Neuronal stem cell (in vitro differentiated cells): ENCODE measurements around the gene NT5DC1.

Experiments
- DNase-seq: peaks from one replicate; pipeline ENCODE4 v3.0.0-alpha.2; 2013; ENCODE audit warnings: low spot score
- H2AFZ ChIP-seq: one replicate; pipeline ENCODE4 v1.6.1; 2013; ENCODE audit warnings: mild to moderate bottlenecking, low read length, inconsistent platforms
- H2AK5ac ChIP-seq: 2 replicates; pipeline ENCODE4 v1.6.1; 2013; ENCODE audit warnings: low read depth, mild to moderate bottlenecking, inconsistent platforms, low read length, moderate library complexity, mixed read lengths
- H2BK120ac ChIP-seq: 2 replicates; pipeline ENCODE4 v1.6.1; 2013; ENCODE audit warnings: low read depth, mild to moderate bottlenecking, inconsistent platforms, low read length, moderate library complexity, mixed read lengths
- H2BK12ac ChIP-seq: one replicate; pipeline ENCODE4 v1.6.1; 2013; ENCODE audit warnings: low read length, inconsistent platforms
- H2BK15ac ChIP-seq: 2 replicates; pipeline ENCODE4 v1.6.1; 2013; ENCODE audit warnings: mild to moderate bottlenecking, low read length, inconsistent platforms, mixed read lengths
- H2BK5ac ChIP-seq: one replicate; pipeline ENCODE4 v1.6.1; 2013; ENCODE audit warnings: inconsistent platforms, mild to moderate bottlenecking, low read length, moderate library complexity
- H3K14ac ChIP-seq: one replicate; pipeline ENCODE4 v1.6.1; 2013; ENCODE audit warnings: low read length, inconsistent platforms
- H3K18ac ChIP-seq: 2 replicates; pipeline ENCODE4 v1.6.1; 2013; ENCODE audit warnings: low read length, inconsistent platforms
- H3K23ac ChIP-seq: 2 replicates; pipeline ENCODE4 v1.6.1; 2013; ENCODE audit warnings: low read depth, mild to moderate bottlenecking, mixed read lengths, low read length, inconsistent platforms; ENCODE audit not compliant: poor library complexity
- H3K27ac ChIP-seq: replicated peaks from 3 replicates; pipeline ENCODE4 v1.5.1; 2013; ENCODE audit warnings: low read length, inconsistent platforms
- H3K27me3 ChIP-seq, 3 experiments: 2 replicates each; pipeline ENCODE4 v1.6.1; 2013; ENCODE audit warnings: low read length in 3 of 3, mild to moderate bottlenecking in 2 of 3, inconsistent platforms in 1 of 3, low read depth in 1 of 3, mixed read lengths in 1 of 3, moderate library complexity in 1 of 3; ENCODE audit not compliant: control insufficient read depth in 3 of 3, insufficient read depth in 3 of 3
- H3K36me3 ChIP-seq, 2 donors: replicated peaks in 1 of 2; 2 replicates each; pipeline ENCODE4 v1.6.1; 2013; ENCODE audit warnings: low read length in 2 of 2; ENCODE audit not compliant: control insufficient read depth in 2 of 2, insufficient read depth in 2 of 2
- H3K4ac ChIP-seq: 2 replicates; pipeline ENCODE4 v1.6.1; 2013; ENCODE audit warnings: inconsistent platforms, mild to moderate bottlenecking, low read length, moderate library complexity
- H3K4me1 ChIP-seq, 2 donors: 1 replicate in 1 of 2; 2 replicates in 1 of 2; pipeline ENCODE4 v1.6.1; 2013; ENCODE audit warnings: low read length in 2 of 2, low read depth in 1 of 2; ENCODE audit not compliant: control insufficient read depth in 2 of 2, insufficient read depth in 1 of 2
- H3K4me2 ChIP-seq: one replicate; pipeline ENCODE4 v1.6.1; 2013; ENCODE audit warnings: mild to moderate bottlenecking, low read length, inconsistent platforms; ENCODE audit not compliant: insufficient read depth, poor library complexity, severe bottlenecking
- H3K4me3 ChIP-seq, 2 donors: 2 replicates each; pipeline ENCODE4 v1.5.1; 2013; ENCODE audit warnings: low read length in 2 of 2, mild to moderate bottlenecking in 2 of 2, inconsistent platforms in 1 of 2, moderate library complexity in 1 of 2
- H3K79me1 ChIP-seq: one replicate; pipeline ENCODE4 v1.6.1; 2013; ENCODE audit warnings: low read depth, mild to moderate bottlenecking, inconsistent platforms, low read length, moderate library complexity
- H3K9ac ChIP-seq: one replicate; pipeline ENCODE4 v1.6.1; 2013; ENCODE audit warnings: mild to moderate bottlenecking, low read depth, low read length, inconsistent platforms; ENCODE audit not compliant: poor library complexity
- H3K9me3 ChIP-seq, 2 donors: replicated peaks in 1 of 2; 2 replicates each; pipeline versions ENCODE3 to v1.6.1; 2013; ENCODE audit warnings: low read length in 2 of 2, mild to moderate bottlenecking in 2 of 2, inconsistent platforms in 1 of 2, low read depth in 1 of 2, mixed read lengths in 1 of 2, moderate library complexity in 1 of 2; ENCODE audit not compliant: control insufficient read depth in 2 of 2, insufficient read depth in 1 of 2
- H4K8ac ChIP-seq: one replicate; pipeline ENCODE4 v1.6.1; 2013; ENCODE audit warnings: low read depth, mild to moderate bottlenecking, inconsistent platforms, low read length, moderate library complexity
- H4K91ac ChIP-seq: one replicate; pipeline ENCODE4 v1.6.1; 2013; ENCODE audit warnings: low read length, low read depth, mild to moderate bottlenecking, inconsistent platforms; ENCODE audit not compliant: poor library complexity
- whole genome bisulfite sequencing, 2 donors: extraction: QIAGEN DNeasy Blood & Tissue Kit; methylation state at CpG; one replicate each; pipeline ENCODE4 v1.1.7; 2013; ENCODE audit warnings: missing lambda C conversion rate in 2 of 2, mixed read lengths in 1 of 2; ENCODE audit not compliant: insufficient read length in 2 of 2, insufficient replicate concordance in 1 of 2; ENCODE audit errors: extremely low coverage in 2 of 2; 5-methylcytosine and 5-hydroxymethylcytosine counted together

The NT5DC1 gene

DNA sequence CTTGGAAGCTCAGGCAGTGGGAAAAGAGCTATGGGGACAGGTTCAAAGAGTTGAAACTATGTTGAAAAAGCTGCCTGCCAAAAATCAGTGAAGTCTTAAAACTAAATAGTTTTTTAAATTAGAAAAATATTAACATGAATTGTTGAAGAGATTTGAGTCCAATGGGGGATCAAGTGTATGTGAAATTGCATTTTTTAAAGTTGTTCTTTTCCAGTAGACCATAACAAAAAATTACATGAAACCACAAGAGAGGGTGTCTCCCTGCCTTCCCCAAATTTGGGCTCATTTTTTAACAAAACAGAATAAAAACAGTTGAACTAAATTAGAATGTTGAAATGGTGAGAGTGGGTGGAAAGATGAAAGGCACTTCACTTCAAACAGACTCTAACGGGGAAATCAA is 56.7 kb downstream of the NT5DC1 start:
- Histone ChIP-seq H2BK15ac (no peak overlapping the region), H3K9me3 (no peaks in the 10 kb centered on the region), H2BK120ac (no peak overlapping the region), H3K14ac (no peak overlapping the region), H2AK5ac (no peak overlapping the region), H3K9ac (no peak overlapping the region), H3K4ac (no peak overlapping the region), H3K79me1 (no peaks in the 10 kb centered on the region), H4K91ac (no peak overlapping the region), H2BK12ac (no peak overlapping the region), H3K4me1 (no peaks in the 10 kb centered on the region), H3K18ac (no peak overlapping the region), H3K4me3 (no peak overlapping the region), H2AFZ (no peak overlapping the region), H4K8ac (no peak overlapping the region), H3K27me3 (no peaks in the 10 kb centered on the region), H2BK5ac (no peak overlapping the region), H3K36me3 (no peaks in the 10 kb centered on the region), H3K27ac (no peak overlapping the region), H3K4me2 (no peak overlapping the region), H3K23ac (no peak overlapping the region)
- no peak for DNase-seq
- WGBS, 2 donors = no CpG with 5 or more reads among the region's 1 CpG

DNA sequence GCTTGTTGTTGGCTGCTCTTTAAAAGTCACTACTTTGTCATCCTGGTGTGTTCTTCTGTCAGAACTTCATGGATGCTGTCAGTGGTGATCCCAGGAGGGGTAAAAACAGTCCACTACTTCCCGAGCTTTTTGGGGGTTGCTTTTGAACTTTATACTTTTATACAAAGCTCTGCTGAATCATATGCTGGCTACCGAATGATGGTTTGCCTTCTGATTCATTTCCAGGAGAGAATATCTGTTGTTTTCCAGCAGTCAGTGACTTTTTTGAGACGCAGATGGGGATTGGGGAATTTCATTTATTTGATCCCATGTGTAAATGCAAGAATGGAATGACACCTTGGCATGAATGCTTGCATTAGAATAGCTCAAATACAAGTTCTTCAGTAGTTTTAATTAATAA is 58.0 kb downstream of the NT5DC1 start:
- no peak overlapping the region for H2AFZ ChIP-seq
- no peak overlapping the region for H3K4me3 ChIP-seq
- H3K9me3 ChIP-seq = no peaks in the 10 kb centered on the region
- no peak for DNase-seq
- H2AK5ac ChIP-seq = no peak overlapping the region
- no peak overlapping the region for H4K8ac ChIP-seq
- H2BK12ac ChIP-seq = no peak overlapping the region
- no CpG with 5 or more reads among the region's 3 CpGs for WGBS, 2 donors
- no peak overlapping the region for H3K27ac ChIP-seq
- no peak overlapping the region for H2BK15ac ChIP-seq
- H3K4me2 ChIP-seq = no peak overlapping the region
- H2BK5ac ChIP-seq = no peak overlapping the region
- H3K36me3 ChIP-seq = no peaks in the 10 kb centered on the region
- no peaks in the 10 kb centered on the region for H3K27me3 ChIP-seq
- H3K18ac ChIP-seq = no peak overlapping the region
- H2BK120ac ChIP-seq = no peak overlapping the region
- no peak overlapping the region for H3K14ac ChIP-seq
- H3K79me1 ChIP-seq = no peaks in the 10 kb centered on the region
- H4K91ac ChIP-seq = no peak overlapping the region
- no peak overlapping the region for H3K23ac ChIP-seq
- H3K4me1 ChIP-seq = no peaks in the 10 kb centered on the region
- H3K4ac ChIP-seq = no peak overlapping the region
- no peak overlapping the region for H3K9ac ChIP-seq

DNA sequence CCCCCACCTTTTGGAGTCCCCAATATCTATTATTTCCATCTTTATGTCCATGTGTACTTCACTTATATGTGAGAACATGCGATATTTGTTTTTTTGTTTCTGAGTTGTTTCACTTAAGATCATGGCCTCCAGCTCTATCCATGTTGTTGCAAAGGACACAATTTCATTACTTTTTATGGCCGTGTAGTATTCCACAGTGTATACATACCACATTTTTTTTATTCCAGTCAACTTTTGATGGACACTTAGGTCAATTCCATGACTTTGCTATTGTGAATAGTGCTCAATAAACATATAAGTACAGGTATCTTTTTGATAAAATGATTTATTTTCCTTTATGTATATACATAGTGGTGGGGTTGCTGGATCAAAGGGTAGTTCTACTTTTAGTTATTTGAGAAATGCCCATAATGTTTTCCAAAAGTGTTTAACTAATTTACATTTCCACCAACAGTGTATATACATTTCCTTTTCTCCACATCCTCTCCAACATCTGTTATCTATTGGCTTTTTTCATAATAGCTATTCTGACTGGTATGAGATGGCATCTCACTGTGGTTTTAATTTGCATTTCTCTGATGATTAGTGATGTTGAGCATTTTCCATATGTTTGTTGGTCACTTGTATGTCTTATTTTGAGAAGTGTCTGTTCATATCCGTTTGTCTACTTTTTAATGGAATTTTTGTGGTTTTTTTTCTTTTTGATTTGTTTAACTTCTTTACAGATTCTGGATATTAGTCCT is 59.3 kb downstream of the NT5DC1 start:
- no CpG with 5 or more reads among the region's 3 CpGs for WGBS, 2 donors
- Histone ChIP-seq H3K4ac (no peak overlapping the region), H3K4me2 (no peak overlapping the region), H3K27ac (no peak overlapping the region), H3K9me3 (no peaks in the 10 kb centered on the region), H2AFZ (no peak overlapping the region), H3K36me3 (no peaks in the 10 kb centered on the region), H4K8ac (no peak overlapping the region), H4K91ac (no peak overlapping the region), H3K4me1 (no peaks in the 10 kb centered on the region), H3K18ac (no peak overlapping the region), H2BK15ac (no peak overlapping the region), H3K9ac (no peak overlapping the region), H2BK12ac (no peak overlapping the region), H2BK5ac (no peak overlapping the region), H2BK120ac (no peak overlapping the region), H2AK5ac (no peak overlapping the region), H3K4me3 (no peak overlapping the region), H3K79me1 (no peaks in the 10 kb centered on the region), H3K27me3 (no peaks in the 10 kb centered on the region), H3K23ac (no peak overlapping the region), H3K14ac (no peak overlapping the region)
- no peak for DNase-seq

DNA sequence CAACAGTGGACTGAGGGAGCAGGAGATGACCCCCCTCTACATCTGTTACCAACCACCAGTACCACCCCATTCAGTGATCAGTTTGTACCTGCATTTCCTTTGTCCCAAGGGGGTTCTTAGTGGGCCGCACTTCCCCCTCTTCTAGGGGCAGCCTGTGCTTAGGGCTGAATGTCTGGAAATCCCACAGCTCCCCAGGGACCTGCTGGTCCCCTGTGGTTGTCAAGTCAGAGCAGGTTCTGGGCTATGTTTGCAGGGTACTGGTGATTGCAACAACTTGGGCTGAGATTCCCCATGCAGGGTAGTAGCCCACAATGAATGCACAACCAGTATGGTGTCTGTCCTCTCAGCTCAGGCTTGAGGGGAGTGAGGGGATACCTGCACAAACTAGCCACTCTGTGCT is 64.9 kb downstream of the NT5DC1 start:
- no peak overlapping the region for H2BK12ac ChIP-seq
- no peak overlapping the region for H2AFZ ChIP-seq
- H3K9me3 ChIP-seq = no peaks in the 10 kb centered on the region
- H4K8ac ChIP-seq = no peak overlapping the region
- no peak overlapping the region for H3K9ac ChIP-seq
- no peaks in the 10 kb centered on the region for H3K36me3 ChIP-seq
- no peak overlapping the region for H3K4me3 ChIP-seq
- H2BK5ac ChIP-seq = no peak overlapping the region
- no peak overlapping the region for H3K18ac ChIP-seq
- no peak overlapping the region for H2BK120ac ChIP-seq
- no peaks in the 10 kb centered on the region for H3K79me1 ChIP-seq
- H3K23ac ChIP-seq = no peak overlapping the region
- H3K27ac ChIP-seq = no peak overlapping the region
- H3K14ac ChIP-seq = no peak overlapping the region
- no peak overlapping the region for H3K4ac ChIP-seq
- WGBS, 2 donors = no CpG with 5 or more reads among the region's 1 CpG
- H3K4me1 ChIP-seq = no peaks in the 10 kb centered on the region
- no peak overlapping the region for H4K91ac ChIP-seq
- H2BK15ac ChIP-seq = no peak overlapping the region
- H3K27me3 ChIP-seq = no peaks in the 10 kb centered on the region
- no peak overlapping the region for H3K4me2 ChIP-seq
- H2AK5ac ChIP-seq = no peak overlapping the region
- no peak for DNase-seq
